GM19467 (cell line): ENCODE data around the gene MTERF4.

Experiments used
- ATAC-seq: cut with Tn5 transposase; IDR thresholded peaks from one replicate; pipeline ENCODE4 v1.9.1; 2021; ENCODE audit warnings: mild to moderate bottlenecking, moderate library complexity; ENCODE audit not compliant: unreplicated experiment

Gene MTERF4

GRCh38 chr2:241052677-241053360 is 49.3 kb downstream of the MTERF4 start:
- no peak for ATAC-seq

- ATAC-seq, result no peak
Observed at GRCh38 chr2:241051578-241052487, 50.3 kb downstream of the MTERF4 start.

GRCh38 chr2:241050624-241051577 is 51.2 kb downstream of the MTERF4 start:
- no peak for ATAC-seq

- no peak for ATAC-seq
Observed at GRCh38 chr2:241049739-241050623, 52.1 kb downstream of the MTERF4 start.

- no peak for ATAC-seq
Observed at GRCh38 chr2:241048949-241049343, 53.1 kb downstream of the MTERF4 start.

GRCh38 chr2:241048149-241048948 is 53.7 kb downstream of the MTERF4 start:
- no peak for ATAC-seq

- ATAC-seq, result no peak
Observed at GRCh38 chr2:241047253-241048010, 54.7 kb downstream of the MTERF4 start.
